ENCODE results near the gene DPYD. TPM values are rescaled to one million over a fixed set of nuclear protein-coding genes. Genes with fewer than 3 reads are reported as not detected.

DPYD gene
- total RNA-seq, 1 donor from 2014 or later: 8.1 TPM

DNA sequence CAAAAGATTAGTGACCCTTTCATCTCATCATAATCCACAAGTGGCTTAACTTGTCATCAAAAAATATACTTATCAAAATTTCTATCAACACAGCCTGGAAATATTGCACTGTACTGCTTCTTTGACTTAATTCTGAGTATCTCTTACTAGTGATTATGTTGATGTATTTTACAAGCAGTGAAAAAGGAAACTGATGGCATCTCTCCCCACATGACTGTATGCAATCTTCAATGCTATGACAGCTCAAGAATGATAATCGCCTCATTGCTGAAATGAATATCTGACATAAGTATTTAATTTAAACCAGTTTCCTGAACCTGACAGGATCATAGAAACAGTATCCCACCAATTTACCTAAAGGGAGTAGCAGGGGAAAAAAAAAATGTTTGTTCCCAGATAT lies 79.5 kb downstream of the DPYD start:
- Mint-ChIP-seq H3K27me3 (no peaks in the 10 kb centered on the region), H3K4me3 (ENCODE audit: low read depth) (no peak overlapping the region), H3K27ac (no peak overlapping the region), H3K36me3 (ENCODE audit: insufficient read depth) (peaks cover 1% of the 10 kb centered on the region), H3K9me3 (ENCODE audit: low read depth) (peaks cover 4% of the 10 kb centered on the region), H3K4me1 (ENCODE audit: low read depth) (no peaks in the 10 kb centered on the region)
- TF ChIP-seq, protein P1, sequence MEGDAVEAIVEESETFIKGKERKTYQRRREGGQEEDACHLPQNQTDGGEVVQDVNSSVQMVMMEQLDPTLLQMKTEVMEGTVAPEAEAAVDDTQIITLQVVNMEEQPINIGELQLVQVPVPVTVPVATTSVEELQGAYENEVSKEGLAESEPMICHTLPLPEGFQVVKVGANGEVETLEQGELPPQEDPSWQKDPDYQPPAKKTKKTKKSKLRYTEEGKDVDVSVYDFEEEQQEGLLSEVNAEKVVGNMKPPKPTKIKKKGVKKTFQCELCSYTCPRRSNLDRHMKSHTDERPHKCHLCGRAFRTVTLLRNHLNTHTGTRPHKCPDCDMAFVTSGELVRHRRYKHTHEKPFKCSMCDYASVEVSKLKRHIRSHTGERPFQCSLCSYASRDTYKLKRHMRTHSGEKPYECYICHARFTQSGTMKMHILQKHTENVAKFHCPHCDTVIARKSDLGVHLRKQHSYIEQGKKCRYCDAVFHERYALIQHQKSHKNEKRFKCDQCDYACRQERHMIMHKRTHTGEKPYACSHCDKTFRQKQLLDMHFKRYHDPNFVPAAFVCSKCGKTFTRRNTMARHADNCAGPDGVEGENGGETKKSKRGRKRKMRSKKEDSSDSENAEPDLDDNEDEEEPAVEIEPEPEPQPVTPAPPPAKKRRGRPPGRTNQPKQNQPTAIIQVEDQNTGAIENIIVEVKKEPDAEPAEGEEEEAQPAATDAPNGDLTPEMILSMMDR (IDR thresholded peaks at IDR 0.05; ENCODE audit: unreplicated experiment): no peak
- DNase-seq (ENCODE audit: low spot score, unreplicated experiment): no peak

DNA sequence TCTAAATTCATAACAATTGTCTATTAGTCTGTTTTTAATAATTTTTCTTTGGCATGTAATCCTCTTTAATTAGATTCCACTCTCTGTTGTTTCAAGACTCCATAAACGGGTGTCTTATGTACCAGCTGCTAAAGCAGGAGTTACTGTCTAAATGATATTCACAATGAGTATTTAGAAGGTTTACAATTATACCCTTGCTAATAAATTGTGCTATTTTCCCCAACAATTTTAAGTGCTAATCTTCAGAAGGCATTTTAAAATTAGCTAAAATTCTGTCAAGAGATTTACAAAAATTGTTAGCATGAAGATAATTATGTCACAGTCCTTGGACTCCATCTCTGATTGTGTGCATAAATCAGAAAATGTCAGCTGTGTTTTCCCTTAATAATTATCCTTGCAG lies 83.7 kb downstream of the DPYD start:
- no peaks in the 10 kb centered on the region for H3K27me3 Mint-ChIP-seq
- no peak overlapping the region for H3K27ac Mint-ChIP-seq
- H3K4me1 Mint-ChIP-seq (ENCODE audit: low read depth): no peaks in the 10 kb centered on the region
- no peak overlapping the region for H3K4me3 Mint-ChIP-seq (ENCODE audit: low read depth)
- H3K36me3 Mint-ChIP-seq (ENCODE audit: insufficient read depth): no peaks in the 10 kb centered on the region
- TF ChIP-seq, protein P1 (IDR thresholded peaks at IDR 0.05; ENCODE audit: unreplicated experiment): no peak
- DNase-seq (ENCODE audit: low spot score, unreplicated experiment): no peak
- H3K9me3 Mint-ChIP-seq (ENCODE audit: low read depth): peaks cover 4% of the 10 kb centered on the region

DNA sequence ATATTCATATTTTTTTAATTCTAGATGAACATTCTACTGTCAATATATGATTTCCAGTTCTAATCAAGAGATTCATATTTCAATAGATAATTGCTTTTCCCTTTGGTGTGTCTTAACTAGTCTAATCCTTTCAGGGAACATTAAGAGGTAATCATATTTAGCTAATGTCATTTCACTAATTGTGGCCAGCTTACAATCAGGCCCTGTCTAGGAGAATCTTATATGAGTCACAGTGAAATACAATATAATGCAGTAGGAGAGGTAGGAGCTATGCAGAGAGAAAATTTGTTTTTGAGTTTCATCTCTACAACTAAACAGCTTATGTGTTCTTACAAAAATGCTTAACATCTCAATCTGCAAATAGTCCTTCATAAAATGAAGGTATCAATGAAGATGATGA lies 85.9 kb downstream of the DPYD start:
- Mint-ChIP-seq H3K4me1 (ENCODE audit: low read depth) (no peaks in the 10 kb centered on the region), H3K9me3 (ENCODE audit: low read depth) (peaks cover 4% of the 10 kb centered on the region)
- TF ChIP-seq, protein P1 (IDR thresholded peaks at IDR 0.05; ENCODE audit: unreplicated experiment): no peak

DNA sequence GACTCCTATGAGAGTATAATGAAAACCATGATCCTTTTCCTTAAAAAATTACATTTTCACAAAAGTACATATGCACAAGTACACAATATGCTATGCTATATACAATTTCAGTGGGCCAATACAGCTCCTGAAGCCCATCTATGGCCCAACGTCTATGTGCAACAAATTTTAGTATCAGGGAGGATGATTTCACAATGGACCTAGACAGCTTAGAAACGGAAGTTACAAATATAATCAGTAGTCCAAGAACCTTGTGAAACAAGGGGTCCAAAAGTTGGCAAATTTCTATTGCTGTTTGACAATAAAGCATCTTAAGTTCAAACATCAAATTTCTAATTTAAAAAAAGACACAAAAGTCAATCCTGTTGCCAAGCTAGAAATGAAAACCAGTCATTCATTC lies 87.0 kb downstream of the DPYD start:
- no peak for DNase-seq (ENCODE audit: low spot score, unreplicated experiment)
- peaks cover under 1% of the 10 kb centered on the region for H3K9me3 Mint-ChIP-seq (ENCODE audit: low read depth)
- H3K4me1 Mint-ChIP-seq (ENCODE audit: low read depth): no peaks in the 10 kb centered on the region
- no peak overlapping the region for H3K27ac Mint-ChIP-seq
- TF ChIP-seq, protein P1 (IDR thresholded peaks at IDR 0.05; ENCODE audit: unreplicated experiment): no peak
- no peak overlapping the region for H3K4me3 Mint-ChIP-seq (ENCODE audit: low read depth)
- no peaks in the 10 kb centered on the region for H3K27me3 Mint-ChIP-seq
- H3K36me3 Mint-ChIP-seq (ENCODE audit: insufficient read depth): no peaks in the 10 kb centered on the region

More for the DNA sequence above, 85.9 kb downstream of the DPYD start:
- H3K27me3 Mint-ChIP-seq: no peaks in the 10 kb centered on the region
- no peaks in the 10 kb centered on the region for H3K36me3 Mint-ChIP-seq (ENCODE audit: insufficient read depth)
- no peak overlapping the region for H3K4me3 Mint-ChIP-seq (ENCODE audit: low read depth)
- no peak for DNase-seq (ENCODE audit: low spot score, unreplicated experiment)
- H3K27ac Mint-ChIP-seq: no peak overlapping the region

DNA sequence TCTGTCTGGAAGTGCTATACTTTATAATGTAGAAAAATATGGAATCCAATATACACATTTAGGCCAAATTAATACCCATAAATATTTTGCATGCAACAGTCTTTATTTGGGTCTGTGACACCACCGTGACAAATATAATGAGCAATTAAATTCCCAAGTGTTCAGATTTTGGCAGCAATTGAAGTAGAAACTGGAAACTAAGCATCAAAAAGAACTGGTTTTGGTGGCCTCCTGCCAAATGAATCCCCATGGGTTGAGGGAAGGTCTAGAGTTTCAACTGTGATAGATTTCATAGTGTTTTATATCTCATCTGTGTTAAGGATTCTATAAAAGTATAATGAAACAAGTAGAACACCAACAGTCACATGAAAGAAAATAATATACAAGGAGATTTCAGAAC lies 88.4 kb downstream of the DPYD start:
- Mint-ChIP-seq H3K36me3 (ENCODE audit: insufficient read depth) (no peaks in the 10 kb centered on the region), H3K27ac (no peak overlapping the region), H3K4me3 (ENCODE audit: low read depth) (no peak overlapping the region), H3K27me3 (no peaks in the 10 kb centered on the region), H3K4me1 (ENCODE audit: low read depth) (no peaks in the 10 kb centered on the region), H3K9me3 (ENCODE audit: low read depth) (no peaks in the 10 kb centered on the region)
- TF ChIP-seq, protein P1 (IDR thresholded peaks at IDR 0.05; ENCODE audit: unreplicated experiment): no peak
- DNase-seq (ENCODE audit: low spot score, unreplicated experiment): no peak
